ENCODE data around the gene TMEM117.

Gene TMEM117

GRCh38 chr12:44403185-44403584 lies 567.3 kb downstream of the TMEM117 start:
- DNase-seq: no peak

DNA sequence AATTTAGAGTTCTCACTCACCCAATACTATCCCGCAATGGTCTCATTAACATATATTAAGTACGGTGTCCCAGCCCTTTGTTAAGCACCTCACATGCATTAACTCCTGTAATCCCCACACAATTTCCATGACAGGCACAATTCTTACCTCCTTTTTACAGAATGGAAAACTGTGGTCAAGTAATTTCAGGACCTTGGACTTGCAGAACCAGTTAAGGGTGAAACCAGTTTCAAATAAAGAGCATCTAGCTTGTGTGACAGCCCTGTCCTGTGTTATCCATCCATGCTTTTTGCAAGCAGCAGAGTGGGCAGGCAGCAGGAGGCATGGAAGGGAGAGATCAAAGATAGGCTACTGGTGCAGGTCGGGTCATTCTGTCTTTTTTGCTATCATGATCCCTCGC lies 569.4 kb downstream of the TMEM117 start:
- no peak for DNase-seq

- DNase-seq: no peak
These were observed 586.7 kb downstream of the TMEM117 start for GRCh38 chr12:44422559-44422958.

DNA sequence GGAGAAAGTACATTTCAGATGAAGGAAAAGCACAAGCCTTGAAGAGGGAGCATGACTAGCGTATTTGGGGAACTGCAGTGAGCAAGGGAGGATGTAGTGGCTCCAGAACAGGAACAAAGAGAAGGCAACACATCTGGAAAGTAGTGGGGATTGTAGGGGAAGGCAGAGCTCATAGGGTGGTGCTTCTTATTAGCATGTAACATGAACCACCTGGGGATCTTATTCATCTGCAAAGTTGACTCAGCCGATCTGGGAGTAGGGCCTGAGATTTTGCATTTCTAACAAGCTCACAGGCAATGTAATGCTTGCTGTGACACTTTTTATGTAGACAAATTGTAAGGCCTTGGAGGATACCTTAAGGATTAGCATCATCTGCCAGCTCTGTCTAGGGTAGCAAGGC lies 592.9 kb downstream of the TMEM117 start:
- no peak for DNase-seq

- no peak for DNase-seq
These were observed 595.9 kb downstream of the TMEM117 start for GRCh38 chr12:44431647-44432343.

- DNase-seq: no peak
These were observed 597.8 kb downstream of the TMEM117 start for GRCh38 chr12:44433659-44434058.

GRCh38 chr12:44436756-44437155 lies 600.9 kb downstream of the TMEM117 start:
- DNase-seq: no peak
